GM19468 (cell line): ENCODE measurements around the gene HAUS3.
A peak's percentile ranks its signal among the peaks of the same experiment; 100 is the strongest.

Source experiments
- ATAC-seq: cut with Tn5 transposase; IDR thresholded peaks from one replicate; pipeline ENCODE4 v1.9.1; 2021; ENCODE audit warnings: mild to moderate bottlenecking, moderate library complexity, moderate number of reproducible peaks; ENCODE audit not compliant: unreplicated experiment; ENCODE audit errors: extremely low read depth

The HAUS3 gene

GRCh38 chr4:2264481-2265041 lies 22.6 kb upstream of the HAUS3 start:
- no peak for ATAC-seq

GRCh38 chr4:2263926-2264321 lies 22.0 kb upstream of the HAUS3 start:
- no peak for ATAC-seq

GRCh38 chr4:2262944-2263250 lies 21.0 kb upstream of the HAUS3 start:
- no peak for ATAC-seq

- peak; percentile 84 for ATAC-seq
These were observed 20.4 kb upstream of the HAUS3 start for GRCh38 chr4:2262145-2262943.

- ATAC-seq = no peak
These were observed 19.9 kb upstream of the HAUS3 start, which contains the start of gene MXD4 for GRCh38 chr4:2261853-2262144. TSS of gene MXD4 (minus strand) at chr4:2262109. CDS start at chr4:2261980, 129 bp downstream.

GRCh38 chr4:2261110-2261852 lies 19.4 kb upstream of the HAUS3 start:
- ATAC-seq = no peak

GRCh38 chr4:2260344-2261109 lies 18.6 kb upstream of the HAUS3 start:
- ATAC-seq = no peak

GRCh38 chr4:2259541-2260343 lies 17.8 kb upstream of the HAUS3 start:
- no peak for ATAC-seq

GRCh38 chr4:2259036-2259540 lies 17.2 kb upstream of the HAUS3 start:
- no peak for ATAC-seq

GRCh38 chr4:2258091-2259035 lies 16.4 kb upstream of the HAUS3 start:
- no peak for ATAC-seq

GRCh38 chr4:2257361-2258081 lies 15.6 kb upstream of the HAUS3 start:
- no peak for ATAC-seq

GRCh38 chr4:2256781-2257191 lies 14.9 kb upstream of the HAUS3 start:
- ATAC-seq = no peak

- ATAC-seq = no peak
These were observed 14.3 kb upstream of the HAUS3 start for GRCh38 chr4:2256156-2256731.

GRCh38 chr4:2255501-2256155 lies 13.7 kb upstream of the HAUS3 start:
- no peak for ATAC-seq

GRCh38 chr4:2254665-2255500 lies 13.0 kb upstream of the HAUS3 start:
- no peak for ATAC-seq
